Stimulated activated CD8-positive, alpha-beta memory T cell treated with anti-CD3 and anti-CD28 coated beads, Interleukin-4, amount 100 ng/mL, for 24 hours (primary cell): Measurements from ENCODE around the gene GGTLC3.
"Not testable (repeated sequence)": the region's sequence is repeated elsewhere in the genome, so short reads cannot be mapped to it uniquely, and the experiment has no call there.

Source experiments
- DNase-seq: peaks from one replicate; pipeline ENCODE4 v3.0.0-alpha.2; 2020; ENCODE audit warnings: low read depth

The GGTLC3 gene

GRCh38 chr22:18513454-18513853, 4.5 kb downstream of the GGTLC3 start:
- not testable (repeated sequence) for DNase-seq

GRCh38 chr22:18512378-18512777, 5.6 kb downstream of the GGTLC3 start:
- not testable (repeated sequence) for DNase-seq

- not testable (repeated sequence) for DNase-seq
Measured at GRCh38 chr22:18511327-18511726, 6.6 kb downstream of the GGTLC3 start.

- DNase-seq = not testable (repeated sequence)
Measured at GRCh38 chr22:18496227-18496626, 21.7 kb downstream of the GGTLC3 start.
